ENCODE results near the gene C1QTNF1.

Gene C1QTNF1

GRCh38 chr17:78990349-78991016 lies 33.5 kb upstream of the C1QTNF1 start:
- H3K27me3 ChIP-seq (replicated peaks; ENCODE audit: insufficient read depth, low read length): no peaks in the 10 kb centered on the region
- H3K9me2 ChIP-seq (replicated peaks; ENCODE audit: insufficient read depth, low read length): no peaks in the 10 kb centered on the region
- H3K27ac ChIP-seq (ENCODE audit: low read length): no peak overlapping the region
- peaks cover 16% of the 10 kb centered on the region for H3F3A ChIP-seq (ENCODE audit: insufficient read depth, low read length)
- H4K20me1 ChIP-seq (ENCODE audit: insufficient read depth, low read length): no peaks in the 10 kb centered on the region
- no peak overlapping the region for H3K4me3 ChIP-seq (ENCODE audit: low read length)
- H3K4me1 ChIP-seq (ENCODE audit: low read length): peaks cover 14% of the 10 kb centered on the region
- TF ChIP-seq EZH2 (optimal IDR thresholded peaks at IDR 0.05; ENCODE audit: low read depth, low read length): no peak
- TF ChIP-seq, protein P1, sequence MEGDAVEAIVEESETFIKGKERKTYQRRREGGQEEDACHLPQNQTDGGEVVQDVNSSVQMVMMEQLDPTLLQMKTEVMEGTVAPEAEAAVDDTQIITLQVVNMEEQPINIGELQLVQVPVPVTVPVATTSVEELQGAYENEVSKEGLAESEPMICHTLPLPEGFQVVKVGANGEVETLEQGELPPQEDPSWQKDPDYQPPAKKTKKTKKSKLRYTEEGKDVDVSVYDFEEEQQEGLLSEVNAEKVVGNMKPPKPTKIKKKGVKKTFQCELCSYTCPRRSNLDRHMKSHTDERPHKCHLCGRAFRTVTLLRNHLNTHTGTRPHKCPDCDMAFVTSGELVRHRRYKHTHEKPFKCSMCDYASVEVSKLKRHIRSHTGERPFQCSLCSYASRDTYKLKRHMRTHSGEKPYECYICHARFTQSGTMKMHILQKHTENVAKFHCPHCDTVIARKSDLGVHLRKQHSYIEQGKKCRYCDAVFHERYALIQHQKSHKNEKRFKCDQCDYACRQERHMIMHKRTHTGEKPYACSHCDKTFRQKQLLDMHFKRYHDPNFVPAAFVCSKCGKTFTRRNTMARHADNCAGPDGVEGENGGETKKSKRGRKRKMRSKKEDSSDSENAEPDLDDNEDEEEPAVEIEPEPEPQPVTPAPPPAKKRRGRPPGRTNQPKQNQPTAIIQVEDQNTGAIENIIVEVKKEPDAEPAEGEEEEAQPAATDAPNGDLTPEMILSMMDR (IDR thresholded peaks at IDR 0.05; ENCODE audit: low read length): no peak
- no peak for TF ChIP-seq EZH2phosphoT487 (IDR thresholded peaks at IDR 0.05; ENCODE audit: low read length)
- peaks cover 2% of the 10 kb centered on the region for H3K36me3 ChIP-seq (replicated peaks; ENCODE audit: insufficient read depth, low read length)
- no peak overlapping the region for H3K9ac ChIP-seq (ENCODE audit: low read length)
- no peak for DNase-seq
- H2AFZ ChIP-seq (ENCODE audit: low read length): no peak overlapping the region
- H3K79me2 ChIP-seq (ENCODE audit: low read length): 0 out of 2 replicates have a peak, but pooled peaks cover 3% of the 10 kb centered on the region
- H3K4me2 ChIP-seq (ENCODE audit: low read depth, low read length): no peak overlapping the region
- H3K9me3 ChIP-seq (replicated peaks; ENCODE audit: insufficient read depth, low read length): no peaks in the 10 kb centered on the region

DNA sequence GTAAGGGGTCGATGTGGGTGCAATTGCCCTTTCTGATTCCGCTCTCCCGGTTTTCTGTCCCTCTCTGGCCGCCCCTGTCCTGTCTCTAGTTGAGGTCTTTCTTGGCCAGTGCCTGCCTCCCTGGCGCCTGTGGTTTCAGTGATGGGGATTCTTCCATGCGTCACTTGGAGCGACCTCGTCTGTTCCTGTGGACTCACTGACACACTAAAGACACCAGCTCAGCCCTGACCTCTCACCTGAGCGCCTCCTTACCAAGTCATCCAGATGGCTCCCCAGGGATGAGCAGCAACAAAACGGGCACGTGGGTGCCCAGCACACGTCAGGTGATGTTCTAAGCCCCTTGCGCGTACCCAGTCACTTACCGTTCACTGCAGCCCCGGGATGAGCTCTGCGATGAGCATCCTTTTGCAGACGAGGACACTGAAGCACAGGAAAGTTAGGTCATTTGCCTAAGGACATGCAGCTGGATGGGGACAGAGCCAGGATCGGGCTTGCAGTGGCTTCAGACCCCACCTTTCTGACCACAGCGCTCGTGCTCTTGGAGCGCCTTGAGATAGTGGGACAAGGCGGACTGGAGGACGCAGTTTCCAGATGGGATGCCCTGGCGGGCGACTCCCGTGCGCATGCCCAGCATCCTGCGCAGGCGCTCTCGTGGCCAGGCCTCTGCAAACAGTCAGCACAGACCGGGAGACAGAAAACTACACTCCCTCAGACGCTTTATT lies 32.8 kb upstream of the C1QTNF1 start:
- no peak overlapping the region for H2AFZ ChIP-seq (ENCODE audit: low read length)
- H3F3A ChIP-seq (ENCODE audit: insufficient read depth, low read length): peaks cover 9% of the 10 kb centered on the region
- H3K4me1 ChIP-seq (ENCODE audit: low read length): peaks cover 10% of the 10 kb centered on the region
- no peak overlapping the region for H3K9ac ChIP-seq (ENCODE audit: low read length)
- no peaks in the 10 kb centered on the region for H4K20me1 ChIP-seq (ENCODE audit: insufficient read depth, low read length)
- no peaks in the 10 kb centered on the region for H3K9me2 ChIP-seq (replicated peaks; ENCODE audit: insufficient read depth, low read length)
- TF ChIP-seq EZH2phosphoT487 (IDR thresholded peaks at IDR 0.05; ENCODE audit: low read length): no peak
- TF ChIP-seq, protein P1 (IDR thresholded peaks at IDR 0.05; ENCODE audit: low read length): no peak
- TF ChIP-seq EZH2 (optimal IDR thresholded peaks at IDR 0.05; ENCODE audit: low read depth, low read length): no peak
- no peak for DNase-seq
- 0 out of 2 replicates have a peak, but pooled peaks cover 3% of the 10 kb centered on the region for H3K79me2 ChIP-seq (ENCODE audit: low read length)
- no peaks in the 10 kb centered on the region for H3K27me3 ChIP-seq (replicated peaks; ENCODE audit: insufficient read depth, low read length)
- no peaks in the 10 kb centered on the region for H3K9me3 ChIP-seq (replicated peaks; ENCODE audit: insufficient read depth, low read length)
- H3K36me3 ChIP-seq (replicated peaks; ENCODE audit: insufficient read depth, low read length): peaks cover 2% of the 10 kb centered on the region
- no peak overlapping the region for H3K4me2 ChIP-seq (ENCODE audit: low read depth, low read length)
- H3K27ac ChIP-seq (ENCODE audit: low read length): no peak overlapping the region
- H3K4me3 ChIP-seq (ENCODE audit: low read length): no peak overlapping the region

- H3F3A ChIP-seq (ENCODE audit: insufficient read depth, low read length): peaks cover 1% of the 10 kb centered on the region; the same call in 1 of the 2 replicates
- H3K4me2 ChIP-seq (ENCODE audit: low read depth, low read length): no peak overlapping the region
- H3K4me3 ChIP-seq (ENCODE audit: low read length): no peak overlapping the region
- peaks cover 2% of the 10 kb centered on the region for H3K36me3 ChIP-seq (replicated peaks; ENCODE audit: insufficient read depth, low read length)
- DNase-seq: no peak
- peaks cover 1% of the 10 kb centered on the region; the same call in 1 of the 2 replicates for H3K4me1 ChIP-seq (ENCODE audit: low read length)
- TF ChIP-seq EZH2phosphoT487 (IDR thresholded peaks at IDR 0.05; ENCODE audit: low read length): no peak
- TF ChIP-seq, protein P1 (IDR thresholded peaks at IDR 0.05; ENCODE audit: low read length): no peak
- no peak for TF ChIP-seq EZH2 (optimal IDR thresholded peaks at IDR 0.05; ENCODE audit: low read depth, low read length)
- no peak overlapping the region for H3K27ac ChIP-seq (ENCODE audit: low read length)
- H3K9ac ChIP-seq (ENCODE audit: low read length): no peak overlapping the region
- H4K20me1 ChIP-seq (ENCODE audit: insufficient read depth, low read length): no peaks in the 10 kb centered on the region
- 0 out of 2 replicates have a peak, but pooled peaks cover 3% of the 10 kb centered on the region for H3K79me2 ChIP-seq (ENCODE audit: low read length)
- H3K9me3 ChIP-seq (replicated peaks; ENCODE audit: insufficient read depth, low read length): no peaks in the 10 kb centered on the region
- no peak overlapping the region for H2AFZ ChIP-seq (ENCODE audit: low read length)
- no peaks in the 10 kb centered on the region for H3K9me2 ChIP-seq (replicated peaks; ENCODE audit: insufficient read depth, low read length)
- no peaks in the 10 kb centered on the region for H3K27me3 ChIP-seq (replicated peaks; ENCODE audit: insufficient read depth, low read length)
Measured at GRCh38 chr17:78991906-78992532, 31.9 kb upstream of the C1QTNF1 start.
